Karpas-422 (cell line): ENCODE data around the gene TNFAIP1. TPM values are rescaled to one million over a fixed set of nuclear protein-coding genes. Genes with fewer than 3 reads are reported as not detected.

Experiments used
- DNase-seq: peaks from one replicate; pipeline ENCODE4 v3.0.0-alpha.2; 2015
- H2AFZ ChIP-seq: fragments of 200-600 bp; sonication (generic); 2 replicates; pipeline ENCODE4 v1.6.1; 2014; ENCODE audit warnings: antibody characterized with exemption, low read length, mixed read lengths
- H3K27ac ChIP-seq: fragments of 200-600 bp; sonication (generic); 2 replicates; pipeline ENCODE4 v1.5.1; 2014; ENCODE audit warnings: mild to moderate bottlenecking, low read length, moderate library complexity
- H3K27me3 ChIP-seq: fragments of 200-600 bp; sonication (generic); 2 replicates; pipeline ENCODE4 v1.6.1; 2014; ENCODE audit warnings: low read length, mixed read lengths
- H3K36me3 ChIP-seq: fragments of 200-600 bp; sonication (generic); 2 replicates; pipeline ENCODE4 v1.6.1; 2014; ENCODE audit warnings: low read length, mixed read lengths; ENCODE audit not compliant: insufficient read depth
- H3K4me1 ChIP-seq: fragments of 200-600 bp; sonication (generic); 2 replicates; pipeline ENCODE4 v1.6.1; 2014; ENCODE audit warnings: mild to moderate bottlenecking, low read length, mixed read lengths
- H3K4me2 ChIP-seq: fragments of 200-600 bp; sonication (generic); 2 replicates; pipeline ENCODE4 v1.6.1; 2014; ENCODE audit warnings: low read length, low read depth, mild to moderate bottlenecking; ENCODE audit not compliant: poor library complexity, severe bottlenecking
- H3K4me3 ChIP-seq: fragments of 200-600 bp; sonication (generic); 2 replicates; pipeline ENCODE4 v1.5.1; 2014; ENCODE audit warnings: mild to moderate bottlenecking, antibody characterized with exemption, low read length, mixed read lengths
- H3K79me2 ChIP-seq: fragments of 200-600 bp; sonication (generic); 2 replicates; pipeline ENCODE4 v1.6.1; 2014; ENCODE audit warnings: mild to moderate bottlenecking, low read length, mixed read lengths
- H3K9ac ChIP-seq: fragments of 200-600 bp; sonication (generic); 2 replicates; pipeline ENCODE4 v1.6.0; 2014; ENCODE audit warnings: low read length
- H3K9me2 ChIP-seq: fragments of 200-600 bp; sonication (generic), shearing (Covaris generic); replicated peaks from 2 replicates; pipeline ENCODE4 v1.6.0; 2014; ENCODE audit warnings: mild to moderate bottlenecking, low read length, moderate library complexity; ENCODE audit not compliant: insufficient read depth
- H3K9me3 ChIP-seq: fragments of 300-700, 200-600 bp; sonication (generic); 2 replicates; pipeline ENCODE4 v1.6.1; 2014; ENCODE audit warnings: low read length, mixed read lengths
- H4K20me1 ChIP-seq: fragments of 200-600 bp; sonication (generic); 2 replicates; pipeline ENCODE4 v1.6.1; 2014; ENCODE audit warnings: mild to moderate bottlenecking, antibody characterized with exemption, low read length, low read depth; ENCODE audit not compliant: insufficient read depth
- total RNA-seq: library from RNA; depleted of rRNA; stranded (reverse); fragments of >200 nt; shearing (Covaris generic); gene quantifications from 2 replicates; pipeline ENCODE4 v1.2.3, GENCODE V29; 2014; ENCODE audit warnings: low replicate concordance

Gene TNFAIP1
- total RNA-seq, 1 experiment from 2014 or later = 8.5 TPM

DNA sequence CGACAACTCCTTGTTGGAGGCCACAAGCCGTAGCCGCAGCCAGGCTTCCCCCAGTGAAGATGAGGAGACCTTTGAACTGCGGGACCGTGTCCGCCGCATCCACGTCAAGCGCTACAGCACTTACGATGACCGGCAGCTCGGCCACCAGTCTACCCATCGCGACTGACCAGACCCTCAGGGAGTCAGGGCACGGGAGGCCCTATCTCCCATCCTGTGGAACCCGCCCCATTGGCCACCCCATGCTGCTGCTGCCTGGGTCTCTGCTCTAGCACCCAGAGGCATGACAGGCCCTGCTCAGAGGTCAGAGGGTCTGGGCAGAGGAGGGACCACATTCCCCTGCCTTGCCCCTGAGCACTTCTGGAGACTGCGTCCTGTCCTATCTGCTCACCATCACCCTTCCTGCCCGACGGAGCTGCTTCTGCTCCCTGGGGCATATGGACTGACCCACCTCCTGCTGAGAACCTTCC, 8.9 kb downstream of the TNFAIP1 start:
- H3K9me2 ChIP-seq = no peaks in the 10 kb centered on the region
- H3K9me3 ChIP-seq = no peaks in the 10 kb centered on the region
- DNase-seq = no peak
- no peak overlapping the region for H3K4me3 ChIP-seq
- H3K27ac ChIP-seq = no peak overlapping the region
- H3K9ac ChIP-seq = no peak overlapping the region
- H3K4me1 ChIP-seq = peaks cover 3% of the 10 kb centered on the region; the same call in 1 of the 2 replicates
- H3K4me2 ChIP-seq = no peak overlapping the region
- H2AFZ ChIP-seq = no peak overlapping the region
- H3K27me3 ChIP-seq = no peaks in the 10 kb centered on the region
- no peaks in the 10 kb centered on the region for H3K79me2 ChIP-seq
- no peaks in the 10 kb centered on the region for H4K20me1 ChIP-seq
- peaks cover 5% of the 10 kb centered on the region; the same call in 1 of the 2 replicates for H3K36me3 ChIP-seq

DNA sequence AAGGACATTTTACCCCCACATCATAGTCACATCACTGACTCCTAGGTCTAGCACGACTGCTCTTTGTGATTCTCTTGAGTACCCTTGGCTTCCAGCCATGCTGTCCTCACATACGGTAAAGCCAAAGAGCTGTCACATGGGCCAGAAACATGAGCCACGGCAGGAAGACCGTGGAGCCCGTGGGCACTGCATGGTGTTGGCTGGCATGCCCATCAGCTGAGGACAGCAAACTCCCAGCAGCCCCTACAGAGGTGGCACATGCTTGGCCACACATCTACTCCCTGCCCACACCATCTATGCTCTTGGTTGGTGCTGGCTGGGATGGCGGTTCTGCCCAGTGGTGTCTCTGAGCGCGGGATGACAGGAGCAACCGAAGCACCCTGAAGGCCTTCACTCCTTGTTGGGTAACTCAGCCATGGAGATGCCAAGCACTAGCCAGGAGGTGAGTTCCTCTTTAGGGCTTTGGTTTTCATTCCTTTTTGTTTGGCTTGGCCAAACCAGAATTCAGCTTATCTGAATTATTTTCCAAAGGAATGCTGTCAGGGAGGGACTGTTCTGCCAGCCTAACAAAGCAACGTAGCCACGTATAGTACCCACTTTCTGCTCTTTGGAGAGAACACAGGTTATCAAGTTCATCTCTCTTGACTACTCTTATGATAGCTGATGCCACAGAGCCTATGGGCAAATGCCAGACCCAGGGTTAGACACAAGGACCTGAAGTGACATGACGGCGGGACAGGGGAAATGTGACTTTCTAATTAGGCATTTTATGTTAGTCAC, 10.0 kb downstream of the TNFAIP1 start:
- no peak for DNase-seq
- no peaks in the 10 kb centered on the region for H3K9me3 ChIP-seq
- peaks cover 10% of the 10 kb centered on the region; the same call in 1 of the 2 replicates for H3K36me3 ChIP-seq
- H3K9ac ChIP-seq = no peak overlapping the region
- no peak overlapping the region for H3K27ac ChIP-seq
- H2AFZ ChIP-seq = no peak overlapping the region
- no peak overlapping the region for H3K4me3 ChIP-seq
- H3K4me2 ChIP-seq = no peak overlapping the region
- no peaks in the 10 kb centered on the region for H3K9me2 ChIP-seq
- no peaks in the 10 kb centered on the region for H3K79me2 ChIP-seq
- no peaks in the 10 kb centered on the region for H4K20me1 ChIP-seq
- H3K4me1 ChIP-seq = peaks cover 3% of the 10 kb centered on the region; the same call in 1 of the 2 replicates
- no peaks in the 10 kb centered on the region for H3K27me3 ChIP-seq

DNA sequence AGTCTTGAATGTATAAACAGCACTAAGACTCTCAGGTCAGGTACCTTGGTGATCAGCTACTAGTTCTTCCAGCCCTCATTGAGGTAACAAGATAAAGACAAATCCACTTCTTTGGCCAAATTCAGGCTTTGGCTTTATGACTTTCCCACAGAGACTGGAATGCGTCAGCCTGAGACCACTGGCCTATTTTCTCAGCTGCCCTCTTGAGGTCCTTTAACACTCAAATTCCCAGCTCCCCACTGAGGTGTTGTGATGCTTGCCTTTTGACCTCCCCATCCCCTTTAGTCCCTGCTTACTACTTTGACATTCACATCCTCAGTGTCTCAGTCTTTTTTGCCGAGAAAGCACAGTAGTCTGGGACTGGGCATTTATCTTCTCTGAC, 10.6 kb downstream of the TNFAIP1 start:
- H3K9ac ChIP-seq = no peak overlapping the region
- no peaks in the 10 kb centered on the region for H3K9me2 ChIP-seq
- H4K20me1 ChIP-seq = no peaks in the 10 kb centered on the region
- no peaks in the 10 kb centered on the region for H3K27me3 ChIP-seq
- no peak overlapping the region for H3K4me3 ChIP-seq
- peaks cover 3% of the 10 kb centered on the region; the same call in 1 of the 2 replicates for H3K4me1 ChIP-seq
- H3K36me3 ChIP-seq = peaks cover 16% of the 10 kb centered on the region; the same call in 1 of the 2 replicates
- H2AFZ ChIP-seq = no peak overlapping the region
- H3K27ac ChIP-seq = no peak overlapping the region
- no peak overlapping the region for H3K4me2 ChIP-seq
- no peaks in the 10 kb centered on the region for H3K9me3 ChIP-seq
- DNase-seq = no peak
- H3K79me2 ChIP-seq = no peaks in the 10 kb centered on the region

DNA sequence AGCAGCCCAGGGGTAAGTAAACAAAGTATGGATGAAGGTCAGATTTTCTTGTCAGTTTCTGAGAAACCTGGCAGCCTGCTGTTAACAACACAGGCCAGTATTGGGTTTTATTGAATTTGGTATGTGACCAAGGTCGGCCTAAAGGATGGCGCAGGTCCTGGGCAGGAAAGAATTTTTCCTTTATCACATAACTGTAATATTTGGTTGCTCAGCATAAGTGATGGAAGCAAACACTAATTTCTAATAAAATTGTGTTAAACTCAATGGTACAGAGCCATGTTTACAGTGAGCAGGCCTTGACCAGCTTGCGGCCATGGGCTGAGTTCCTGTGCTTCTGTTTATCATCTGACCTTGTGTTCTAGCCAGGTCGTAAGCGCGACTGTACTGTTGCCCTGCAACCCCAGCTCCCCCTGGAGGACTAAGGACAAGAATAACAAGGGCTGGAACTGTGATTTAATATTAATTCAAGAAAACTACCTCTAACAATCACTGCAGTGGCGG, 11.2 kb downstream of the TNFAIP1 start:
- Histone ChIP-seq H3K4me2 (no peak overlapping the region), H3K36me3 (peaks cover 18% of the 10 kb centered on the region; the same call in 1 of the 2 replicates), H4K20me1 (no peaks in the 10 kb centered on the region), H3K9me2 (no peaks in the 10 kb centered on the region), H3K27ac (no peak overlapping the region), H2AFZ (no peak overlapping the region), H3K27me3 (no peaks in the 10 kb centered on the region), H3K9ac (no peak overlapping the region), H3K4me1 (peaks cover 3% of the 10 kb centered on the region; the same call in 1 of the 2 replicates), H3K4me3 (no peak overlapping the region), H3K9me3 (no peaks in the 10 kb centered on the region), H3K79me2 (no peaks in the 10 kb centered on the region)
- no peak for DNase-seq

DNA sequence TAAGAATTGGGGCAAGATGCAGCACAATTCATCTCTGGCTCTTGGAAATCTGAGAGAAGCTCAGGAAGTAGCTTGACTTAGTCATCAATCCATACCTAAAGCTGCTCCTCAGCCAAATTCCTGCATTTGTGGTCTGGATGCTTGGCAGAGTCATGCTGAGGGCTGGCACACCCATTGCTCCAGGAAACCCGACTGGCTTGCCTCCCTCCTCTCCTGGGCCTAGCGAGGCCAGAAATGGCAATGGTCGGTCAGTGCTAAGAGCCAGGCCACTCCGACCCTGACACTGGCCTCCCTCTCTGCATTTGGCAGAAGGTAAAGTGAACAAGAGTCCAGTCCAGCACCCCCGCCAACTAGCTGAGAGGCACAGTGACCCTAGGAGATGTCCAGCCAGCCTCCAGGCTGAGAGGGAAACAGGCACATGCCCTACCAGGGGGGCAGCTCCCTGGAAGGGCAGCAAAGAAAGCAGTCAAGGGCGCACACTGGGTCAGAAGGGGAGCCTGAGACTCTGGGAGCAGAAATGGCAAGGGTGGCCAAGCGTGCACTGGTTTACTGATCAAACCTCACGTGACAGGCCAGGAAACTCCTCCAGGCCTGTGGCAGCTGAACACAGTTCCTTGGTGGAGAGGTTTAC, 11.8 kb downstream of the TNFAIP1 start:
- no peak for DNase-seq
- peaks cover 20% of the 10 kb centered on the region; the same call in 1 of the 2 replicates for H3K36me3 ChIP-seq
- no peaks in the 10 kb centered on the region for H3K9me2 ChIP-seq
- no peak overlapping the region for H2AFZ ChIP-seq
- H3K9me3 ChIP-seq = no peaks in the 10 kb centered on the region
- no peak overlapping the region for H3K27ac ChIP-seq
- H3K27me3 ChIP-seq = no peaks in the 10 kb centered on the region
- H3K4me3 ChIP-seq = no peak overlapping the region
- no peaks in the 10 kb centered on the region for H4K20me1 ChIP-seq
- no peaks in the 10 kb centered on the region for H3K79me2 ChIP-seq
- no peak overlapping the region for H3K4me2 ChIP-seq
- no peak overlapping the region for H3K9ac ChIP-seq
- H3K4me1 ChIP-seq = peaks cover 3% of the 10 kb centered on the region; the same call in 1 of the 2 replicates

DNA sequence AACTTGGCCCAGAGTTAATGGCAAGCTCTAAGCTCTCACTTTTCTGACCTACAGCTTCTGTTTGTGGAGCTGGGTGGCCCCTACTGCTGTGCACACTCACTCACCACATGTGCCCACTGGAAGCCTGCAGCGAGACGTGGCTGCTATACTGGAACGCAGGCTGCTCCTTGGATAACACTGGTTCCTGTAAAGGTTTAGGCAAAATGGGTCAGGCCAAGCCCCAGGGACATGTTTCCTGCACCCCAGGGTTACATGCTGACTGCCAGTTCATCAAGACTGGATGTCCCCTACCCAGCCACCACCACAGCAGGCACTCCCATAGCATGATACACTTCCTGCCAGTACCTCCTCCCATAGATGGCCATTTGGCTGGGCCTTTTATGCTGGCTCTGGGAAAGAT, 13.4 kb downstream of the TNFAIP1 start:
- no peak for DNase-seq
- H3K9me3 ChIP-seq = no peaks in the 10 kb centered on the region

DNA sequence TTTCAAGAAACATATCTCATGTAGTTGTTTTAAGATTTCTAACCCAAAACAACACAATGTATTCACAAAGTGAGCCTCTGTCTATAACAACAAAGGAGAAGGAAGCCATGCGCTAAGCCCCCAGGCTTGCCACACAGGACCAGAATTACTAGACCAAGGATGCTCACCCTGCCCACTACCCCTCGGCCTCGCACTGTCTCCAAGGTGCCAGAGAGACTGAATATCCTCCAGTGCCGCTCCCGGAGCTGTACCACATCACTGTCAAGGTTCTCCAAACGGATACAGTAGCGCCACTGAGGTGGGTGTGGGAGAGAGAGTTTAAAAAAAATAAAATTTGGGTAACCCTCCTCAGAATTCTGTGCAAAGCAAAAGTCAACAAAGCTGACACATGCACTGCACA, 14.7 kb downstream of the TNFAIP1 start:
- no peak for DNase-seq
- H3K4me2 ChIP-seq = no peak overlapping the region

More for the DNA sequence above, 13.4 kb downstream of the TNFAIP1 start:
- H3K36me3 ChIP-seq = peaks cover 30% of the 10 kb centered on the region; the same call in 1 of the 2 replicates
- H3K4me3 ChIP-seq = no peak overlapping the region
- H3K9me2 ChIP-seq = no peaks in the 10 kb centered on the region
- no peaks in the 10 kb centered on the region for H3K27me3 ChIP-seq
- no peak overlapping the region for H3K27ac ChIP-seq
- no peaks in the 10 kb centered on the region for H3K79me2 ChIP-seq
- H3K9ac ChIP-seq = no peak overlapping the region
- no peaks in the 10 kb centered on the region for H4K20me1 ChIP-seq
- H2AFZ ChIP-seq = no peak overlapping the region
- H3K4me2 ChIP-seq = no peak overlapping the region
- H3K4me1 ChIP-seq = no peaks in the 10 kb centered on the region

More for the DNA sequence above, 14.7 kb downstream of the TNFAIP1 start:
- Histone ChIP-seq H3K36me3 (peaks cover 41% of the 10 kb centered on the region; the same call in 1 of the 2 replicates), H3K27me3 (no peaks in the 10 kb centered on the region), H3K4me3 (no peak overlapping the region), H3K9me2 (no peaks in the 10 kb centered on the region), H2AFZ (no peak overlapping the region), H3K4me1 (peaks cover 2% of the 10 kb centered on the region; the same call in 1 of the 2 replicates), H3K79me2 (peaks cover 7% of the 10 kb centered on the region), H3K9ac (no peak overlapping the region), H3K27ac (no peak overlapping the region), H4K20me1 (no peaks in the 10 kb centered on the region), H3K9me3 (no peaks in the 10 kb centered on the region)
